ENCODE measurements around the gene EPPIN.

- TF ChIP-seq CTCF (IDR thresholded peaks at IDR 0.05) = no peak
- TF ChIP-seq POLR2A (IDR thresholded peaks at IDR 0.05) = no peak
Observed at GRCh38 chr20:45538209-45538799, 8.9 kb downstream of the EPPIN start.
